ENCODE results near the gene SLA2. TPM values are rescaled to one million over a fixed set of nuclear protein-coding genes. Genes with fewer than 3 reads are reported as not detected.
A peak's percentile ranks its signal among the peaks of the same experiment; 100 is the strongest.

SLA2 gene
- total RNA-seq, 1 experiment from 2014 or later: 0.13 TPM

- BruUV-seq (replicated peaks): TSS peak; percentile 84
- ChIA-PET POLR2A (interaction anchor here (0.7 kb wide), 1 partner anchor 426 kb away, joined by 3 read pairs; no protein-coding TSS in a partner anchor), CTCF (interaction anchor here (0.6 kb wide), 1 partner anchor 158 kb away, joined by 3 read pairs; no protein-coding TSS in a partner anchor)
- TF ChIP-seq, protein P1, sequence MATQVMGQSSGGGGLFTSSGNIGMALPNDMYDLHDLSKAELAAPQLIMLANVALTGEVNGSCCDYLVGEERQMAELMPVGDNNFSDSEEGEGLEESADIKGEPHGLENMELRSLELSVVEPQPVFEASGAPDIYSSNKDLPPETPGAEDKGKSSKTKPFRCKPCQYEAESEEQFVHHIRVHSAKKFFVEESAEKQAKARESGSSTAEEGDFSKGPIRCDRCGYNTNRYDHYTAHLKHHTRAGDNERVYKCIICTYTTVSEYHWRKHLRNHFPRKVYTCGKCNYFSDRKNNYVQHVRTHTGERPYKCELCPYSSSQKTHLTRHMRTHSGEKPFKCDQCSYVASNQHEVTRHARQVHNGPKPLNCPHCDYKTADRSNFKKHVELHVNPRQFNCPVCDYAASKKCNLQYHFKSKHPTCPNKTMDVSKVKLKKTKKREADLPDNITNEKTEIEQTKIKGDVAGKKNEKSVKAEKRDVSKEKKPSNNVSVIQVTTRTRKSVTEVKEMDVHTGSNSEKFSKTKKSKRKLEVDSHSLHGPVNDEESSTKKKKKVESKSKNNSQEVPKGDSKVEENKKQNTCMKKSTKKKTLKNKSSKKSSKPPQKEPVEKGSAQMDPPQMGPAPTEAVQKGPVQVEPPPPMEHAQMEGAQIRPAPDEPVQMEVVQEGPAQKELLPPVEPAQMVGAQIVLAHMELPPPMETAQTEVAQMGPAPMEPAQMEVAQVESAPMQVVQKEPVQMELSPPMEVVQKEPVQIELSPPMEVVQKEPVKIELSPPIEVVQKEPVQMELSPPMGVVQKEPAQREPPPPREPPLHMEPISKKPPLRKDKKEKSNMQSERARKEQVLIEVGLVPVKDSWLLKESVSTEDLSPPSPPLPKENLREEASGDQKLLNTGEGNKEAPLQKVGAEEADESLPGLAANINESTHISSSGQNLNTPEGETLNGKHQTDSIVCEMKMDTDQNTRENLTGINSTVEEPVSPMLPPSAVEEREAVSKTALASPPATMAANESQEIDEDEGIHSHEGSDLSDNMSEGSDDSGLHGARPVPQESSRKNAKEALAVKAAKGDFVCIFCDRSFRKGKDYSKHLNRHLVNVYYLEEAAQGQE (IDR thresholded peaks at IDR 0.05; ENCODE audit: insufficient read depth in 1 of 2, low read depth in 2 of 2, low read length in 1 of 2): no peak
- TF ChIP-seq SIN3A (IDR thresholded peaks at IDR 0.05; ENCODE audit: borderline replicate concordance, insufficient read depth, low read depth, low read length) (no peak), TCF7L2 (IDR thresholded peaks at IDR 0.05; ENCODE audit: low read depth, low read length) (no peak), POLR2AphosphoS5 (IDR thresholded peaks at IDR 0.05; ENCODE audit: low read depth, low read length) (no peak)
- TF ChIP-seq, protein P2, sequence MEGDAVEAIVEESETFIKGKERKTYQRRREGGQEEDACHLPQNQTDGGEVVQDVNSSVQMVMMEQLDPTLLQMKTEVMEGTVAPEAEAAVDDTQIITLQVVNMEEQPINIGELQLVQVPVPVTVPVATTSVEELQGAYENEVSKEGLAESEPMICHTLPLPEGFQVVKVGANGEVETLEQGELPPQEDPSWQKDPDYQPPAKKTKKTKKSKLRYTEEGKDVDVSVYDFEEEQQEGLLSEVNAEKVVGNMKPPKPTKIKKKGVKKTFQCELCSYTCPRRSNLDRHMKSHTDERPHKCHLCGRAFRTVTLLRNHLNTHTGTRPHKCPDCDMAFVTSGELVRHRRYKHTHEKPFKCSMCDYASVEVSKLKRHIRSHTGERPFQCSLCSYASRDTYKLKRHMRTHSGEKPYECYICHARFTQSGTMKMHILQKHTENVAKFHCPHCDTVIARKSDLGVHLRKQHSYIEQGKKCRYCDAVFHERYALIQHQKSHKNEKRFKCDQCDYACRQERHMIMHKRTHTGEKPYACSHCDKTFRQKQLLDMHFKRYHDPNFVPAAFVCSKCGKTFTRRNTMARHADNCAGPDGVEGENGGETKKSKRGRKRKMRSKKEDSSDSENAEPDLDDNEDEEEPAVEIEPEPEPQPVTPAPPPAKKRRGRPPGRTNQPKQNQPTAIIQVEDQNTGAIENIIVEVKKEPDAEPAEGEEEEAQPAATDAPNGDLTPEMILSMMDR (IDR thresholded peaks at IDR 0.05): no peak
- in situ Hi-C loops (cut with HindIII; ENCODE audit: low pct_unique_long_range_greater_than_20kb, low sequenced_read_pairs) (no loop called here), intact Hi-C loops (cut with micrococcal nuclease; ENCODE audit: unreplicated experiment) (no loop called here)
- Histone ChIP-seq H3K9me3 (ENCODE audit: control insufficient read depth, insufficient read depth, low read depth, low read length) (no peaks in the 10 kb centered on the region), H3K27me3 (ENCODE audit: control insufficient read depth, insufficient read depth, low read length) (no peaks in the 10 kb centered on the region), H3K4me3 (ENCODE audit: low read depth in 2 of 2, low read length in 2 of 2) (peak overlapping the region; percentile 61 to 65), H3K36me3 (ENCODE audit: control insufficient read depth, insufficient read depth, low read length) (no peaks in the 10 kb centered on the region), H3K4me1 (ENCODE audit: control insufficient read depth, insufficient read depth, low read length) (peaks cover 20% of the 10 kb centered on the region), H3K27ac (ENCODE audit: low read length) (peak overlapping the region; percentile 92)
- DNase-seq (ENCODE audit: low read depth, low spot score) (no peak), ATAC-seq (peak; percentile 31)
Measured at GRCh38 chr20:36572701-36573102, 73.3 kb downstream of the SLA2 start.

- POLR2A ChIA-PET: no interaction called here
- Histone ChIP-seq H3K27me3 (ENCODE audit: control insufficient read depth, insufficient read depth, low read length) (no peaks in the 10 kb centered on the region), H3K4me3 (ENCODE audit: low read depth in 2 of 2, low read length in 2 of 2) (no peak overlapping the region; a peak in 1 of 4 replicates), H3K4me1 (ENCODE audit: control insufficient read depth, insufficient read depth, low read length) (peaks cover 20% of the 10 kb centered on the region), H3K9me3 (ENCODE audit: control insufficient read depth, insufficient read depth, low read depth, low read length) (no peaks in the 10 kb centered on the region), H3K36me3 (ENCODE audit: control insufficient read depth, insufficient read depth, low read length) (no peaks in the 10 kb centered on the region), H3K27ac (ENCODE audit: low read length) (peak overlapping the region; percentile 92)
- no TSS peak for BruUV-seq (replicated peaks)
- in situ Hi-C loops (cut with HindIII; ENCODE audit: low pct_unique_long_range_greater_than_20kb, low sequenced_read_pairs) (no loop called here), intact Hi-C loops (cut with micrococcal nuclease; ENCODE audit: unreplicated experiment) (no loop called here)
- DNase-seq (ENCODE audit: low read depth, low spot score) (no peak), ATAC-seq (no peak)
- TF ChIP-seq, protein P2 (IDR thresholded peaks at IDR 0.05): no peak
- no peak for TF ChIP-seq TCF7L2 (IDR thresholded peaks at IDR 0.05; ENCODE audit: low read depth, low read length)
- TF ChIP-seq, protein P1 (IDR thresholded peaks at IDR 0.05; ENCODE audit: insufficient read depth in 1 of 2, low read depth in 2 of 2, low read length in 1 of 2): no peak
- CTCF ChIA-PET: interaction anchor here (0.6 to 0.7 kb wide), 2 partner anchors 12 to 34 kb away, joined by 3 to 5 read pairs; partner anchors contain the start of gene RAB5IF
Measured at GRCh38 chr20:36571564-36572504, 74.2 kb downstream of the SLA2 start.
